HepG2 (cell line): ENCODE data around the gene GNMT. TPM values are rescaled to one million over a fixed set of nuclear protein-coding genes. Genes with fewer than 3 reads are reported as not detected.

Source experiments
- EP300 ChIP-seq, 3 experiments: sonication (generic) in 1 of 3; formaldehyde crosslinking in 1 of 3; IDR thresholded peaks; 2 replicates each; pipeline versions ENCODE4 v1.5.1 to v1.6.1; 2011 to 2020; ENCODE audit warnings: low read depth in 2 of 3, low read length in 2 of 3, borderline replicate concordance in 1 of 3, improper control_type of control experiment in 1 of 3, mild to moderate bottlenecking in 1 of 3, missing genetic modification reagents in 1 of 3, moderate library complexity in 1 of 3
- GTF3A ChIP-seq: sonication (generic); formaldehyde crosslinking; conservative IDR thresholded peaks from 2 replicates; pipeline ENCODE4 v1.4.0; 2020; ENCODE audit warnings: mild to moderate bottlenecking, missing genetic modification reagents
- HNRNPK ChIP-seq: fragments of 200-400 bp; formaldehyde crosslinking; IDR thresholded peaks from 2 replicates; pipeline ENCODE4 v1.6.1; 2018; ENCODE audit warnings: low read length, low read depth, moderate library complexity, mild to moderate bottlenecking; ENCODE audit not compliant: poor library complexity, severe bottlenecking
- NFIB ChIP-seq: sonication (generic); formaldehyde crosslinking; IDR thresholded peaks from 2 replicates; pipeline ENCODE4 v1.9.0; 2021; ENCODE audit warnings: missing genetic modification reagents, mild to moderate bottlenecking, borderline replicate concordance
- PAWR ChIP-seq: sonication (generic); formaldehyde crosslinking; IDR thresholded peaks from 2 replicates; pipeline ENCODE4 v1.4.0; 2020; ENCODE audit warnings: missing genetic modification reagents, mild to moderate bottlenecking, borderline replicate concordance
- PLRG1 ChIP-seq: fragments of 450-650 bp; conservative IDR thresholded peaks from 2 replicates; pipeline ENCODE4 v1.6.1; 2016
- RBM39 ChIP-seq: fragments of 200-400 bp; formaldehyde crosslinking; IDR thresholded peaks from one replicate; pipeline ENCODE4 v1.6.1; 2018; ENCODE audit warnings: antibody characterized with exemption, mild to moderate bottlenecking, low read depth, low read length; ENCODE audit not compliant: poor library complexity, severe bottlenecking
- SP140L ChIP-seq: sonication (generic); formaldehyde crosslinking; IDR thresholded peaks from 2 replicates; pipeline ENCODE4 v1.4.0; 2020; ENCODE audit warnings: missing genetic modification reagents, borderline replicate concordance
- SP2 ChIP-seq: sonication (generic); formaldehyde crosslinking; IDR thresholded peaks from 2 replicates; pipeline ENCODE4 v1.5.1; 2020; ENCODE audit warnings: mild to moderate bottlenecking, missing genetic modification reagents
- ZFP36L2 ChIP-seq: sonication (generic); formaldehyde crosslinking; IDR thresholded peaks from 2 replicates; pipeline ENCODE4 v1.4.0; 2020; ENCODE audit warnings: missing genetic modification reagents
- ZFP82 ChIP-seq: sonication (generic); formaldehyde crosslinking; IDR thresholded peaks from 2 replicates; pipeline ENCODE4 v1.5.1; 2020; ENCODE audit warnings: mild to moderate bottlenecking, missing genetic modification reagents, borderline replicate concordance
- ZFY ChIP-seq: sonication (generic); formaldehyde crosslinking; IDR thresholded peaks from 2 replicates; pipeline ENCODE4 v1.4.0; 2020; ENCODE audit warnings: missing genetic modification reagents
- ZNF264 ChIP-seq: sonication (generic); formaldehyde crosslinking; IDR thresholded peaks from 2 replicates; pipeline ENCODE4 v1.4.0; 2020; ENCODE audit warnings: missing genetic modification reagents
- polyA plus RNA-seq, 8 experiments: library from polyadenylated mRNA; depleted of rRNA in 3 of 8; stranded (reverse) in 7 of 8; unstranded in 1 of 8; fragments of >200 nt; fragmentation: Illumina TruSeq in 4 of 8; extraction: Trizol in 4 of 8; gene quantifications; 2 replicates each; pipeline versions ENCODE4 v1.2.1 to v1.2.3, GENCODE V29; 2011 to 2016; ENCODE audit warnings: low read depth in 4 of 8, missing spikeins in 1 of 8, mixed read lengths in 1 of 8; ENCODE audit not compliant: insufficient read depth in 1 of 8
- total RNA-seq, 5 experiments: library from RNA; depleted of rRNA; stranded (reverse); fragments of >200 nt; fragmentation: Illumina TruSeq; extraction: Trizol; gene quantifications; 2 replicates each; pipeline ENCODE4 v1.2.3, GENCODE V29; 2016; ENCODE audit warnings: low read depth in 1 of 5
- TF ChIP-seq, protein P1 (sequence below): sonication (generic); formaldehyde crosslinking; conservative IDR thresholded peaks from 2 replicates; pipeline ENCODE4 v1.8.0; 2022; ENCODE audit warnings: mild to moderate bottlenecking, moderate library complexity, missing genetic modification reagents
- TF ChIP-seq, protein P2 (sequence below): sonication (generic); formaldehyde crosslinking; IDR thresholded peaks from 2 replicates; pipeline ENCODE4 v1.5.0; 2020; ENCODE audit warnings: mild to moderate bottlenecking, missing genetic modification reagents
- TF ChIP-seq, protein P3 (sequence below): sonication (generic); formaldehyde crosslinking; IDR thresholded peaks from 2 replicates; pipeline ENCODE4 v1.8.1; 2023; ENCODE audit warnings: mild to moderate bottlenecking, missing genetic modification reagents
- TF ChIP-seq, protein P4 (sequence below): sonication (generic); formaldehyde crosslinking; IDR thresholded peaks from 2 replicates; pipeline ENCODE4 v1.8.1; 2022; ENCODE audit warnings: mild to moderate bottlenecking, missing genetic modification reagents

GNMT gene
- total and polyA plus RNA-seq, 2 of the 13 experiments (the other 11 are each of a cell fraction or from before 2014, with no cell fraction given) = 2.8 to 7.0 TPM

DNA sequence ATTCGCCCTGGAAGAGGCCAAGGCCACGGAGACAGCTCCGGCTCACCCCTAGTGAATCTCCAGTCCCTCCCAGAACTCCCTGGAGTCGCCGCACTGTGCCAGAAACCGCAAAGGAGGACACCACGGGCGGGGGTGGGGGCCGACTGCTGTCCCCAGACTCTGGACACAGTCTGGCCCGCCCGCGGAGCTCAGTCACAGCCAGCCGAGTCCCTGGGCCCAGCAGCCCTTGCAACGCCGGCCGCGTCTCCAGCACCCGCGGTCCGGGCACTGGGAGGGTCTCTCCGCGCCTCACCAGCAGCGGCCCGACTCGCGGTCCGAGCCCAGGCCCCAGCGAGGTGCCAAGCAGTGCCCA is 17.9 kb downstream of the GNMT start (continued):
- TF ChIP-seq, protein P1, sequence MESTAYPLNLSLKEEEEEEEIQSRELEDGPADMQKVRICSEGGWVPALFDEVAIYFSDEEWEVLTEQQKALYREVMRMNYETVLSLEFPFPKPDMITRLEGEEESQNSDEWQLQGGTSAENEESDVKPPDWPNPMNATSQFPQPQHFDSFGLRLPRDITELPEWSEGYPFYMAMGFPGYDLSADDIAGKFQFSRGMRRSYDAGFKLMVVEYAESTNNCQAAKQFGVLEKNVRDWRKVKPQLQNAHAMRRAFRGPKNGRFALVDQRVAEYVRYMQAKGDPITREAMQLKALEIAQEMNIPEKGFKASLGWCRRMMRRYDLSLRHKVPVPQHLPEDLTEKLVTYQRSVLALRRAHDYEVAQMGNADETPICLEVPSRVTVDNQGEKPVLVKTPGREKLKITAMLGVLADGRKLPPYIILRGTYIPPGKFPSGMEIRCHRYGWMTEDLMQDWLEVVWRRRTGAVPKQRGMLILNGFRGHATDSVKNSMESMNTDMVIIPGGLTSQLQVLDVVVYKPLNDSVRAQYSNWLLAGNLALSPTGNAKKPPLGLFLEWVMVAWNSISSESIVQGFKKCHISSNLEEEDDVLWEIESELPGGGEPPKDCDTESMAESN (CRISPR knock-in tag) = no peak; the same call in 1 of the 2 replicates
- TF ChIP-seq SP140L (CRISPR knock-in tag) (no peak), PAWR (CRISPR knock-in tag) (no peak; the same call in 1 of the 2 replicates), GTF3A (CRISPR knock-in tag) (no peak), EP300 (IDR thresholded peaks at IDR 0.05; ENCODE audit: low read depth in 2 of 2, low read length in 2 of 2) (no peak), EP300 (CRISPR knock-in tag; IDR thresholded peaks at IDR 0.05; ENCODE audit: borderline replicate concordance) (no peak), ZFP82 (no peak; the same call in 1 of the 2 replicates), RBM39 (no peak), ZFY (CRISPR knock-in tag) (no peak), ZFP36L2 (CRISPR knock-in tag) (no peak), ZNF264 (CRISPR knock-in tag) (peak; percentile 22; the same call in 1 of the 2 replicates), PLRG1 (no peak), NFIB (CRISPR knock-in tag) (no peak), HNRNPK (no peak), SP2 (CRISPR knock-in tag) (no peak; the same call in 1 of the 2 replicates)
- TF ChIP-seq, protein P2, sequence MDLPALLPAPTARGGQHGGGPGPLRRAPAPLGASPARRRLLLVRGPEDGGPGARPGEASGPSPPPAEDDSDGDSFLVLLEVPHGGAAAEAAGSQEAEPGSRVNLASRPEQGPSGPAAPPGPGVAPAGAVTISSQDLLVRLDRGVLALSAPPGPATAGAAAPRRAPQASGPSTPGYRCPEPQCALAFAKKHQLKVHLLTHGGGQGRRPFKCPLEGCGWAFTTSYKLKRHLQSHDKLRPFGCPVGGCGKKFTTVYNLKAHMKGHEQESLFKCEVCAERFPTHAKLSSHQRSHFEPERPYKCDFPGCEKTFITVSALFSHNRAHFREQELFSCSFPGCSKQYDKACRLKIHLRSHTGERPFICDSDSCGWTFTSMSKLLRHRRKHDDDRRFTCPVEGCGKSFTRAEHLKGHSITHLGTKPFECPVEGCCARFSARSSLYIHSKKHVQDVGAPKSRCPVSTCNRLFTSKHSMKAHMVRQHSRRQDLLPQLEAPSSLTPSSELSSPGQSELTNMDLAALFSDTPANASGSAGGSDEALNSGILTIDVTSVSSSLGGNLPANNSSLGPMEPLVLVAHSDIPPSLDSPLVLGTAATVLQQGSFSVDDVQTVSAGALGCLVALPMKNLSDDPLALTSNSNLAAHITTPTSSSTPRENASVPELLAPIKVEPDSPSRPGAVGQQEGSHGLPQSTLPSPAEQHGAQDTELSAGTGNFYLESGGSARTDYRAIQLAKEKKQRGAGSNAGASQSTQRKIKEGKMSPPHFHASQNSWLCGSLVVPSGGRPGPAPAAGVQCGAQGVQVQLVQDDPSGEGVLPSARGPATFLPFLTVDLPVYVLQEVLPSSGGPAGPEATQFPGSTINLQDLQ (CRISPR knock-in tag) = no peak
- TF ChIP-seq, protein P3, sequence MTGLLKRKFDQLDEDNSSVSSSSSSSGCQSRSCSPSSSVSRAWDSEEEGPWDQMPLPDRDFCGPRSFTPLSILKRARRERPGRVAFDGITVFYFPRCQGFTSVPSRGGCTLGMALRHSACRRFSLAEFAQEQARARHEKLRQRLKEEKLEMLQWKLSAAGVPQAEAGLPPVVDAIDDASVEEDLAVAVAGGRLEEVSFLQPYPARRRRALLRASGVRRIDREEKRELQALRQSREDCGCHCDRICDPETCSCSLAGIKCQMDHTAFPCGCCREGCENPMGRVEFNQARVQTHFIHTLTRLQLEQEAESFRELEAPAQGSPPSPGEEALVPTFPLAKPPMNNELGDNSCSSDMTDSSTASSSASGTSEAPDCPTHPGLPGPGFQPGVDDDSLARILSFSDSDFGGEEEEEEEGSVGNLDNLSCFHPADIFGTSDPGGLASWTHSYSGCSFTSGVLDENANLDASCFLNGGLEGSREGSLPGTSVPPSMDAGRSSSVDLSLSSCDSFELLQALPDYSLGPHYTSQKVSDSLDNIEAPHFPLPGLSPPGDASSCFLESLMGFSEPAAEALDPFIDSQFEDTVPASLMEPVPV = peak; percentile 16; the same call in 1 of the 2 replicates
- TF ChIP-seq, protein P4, sequence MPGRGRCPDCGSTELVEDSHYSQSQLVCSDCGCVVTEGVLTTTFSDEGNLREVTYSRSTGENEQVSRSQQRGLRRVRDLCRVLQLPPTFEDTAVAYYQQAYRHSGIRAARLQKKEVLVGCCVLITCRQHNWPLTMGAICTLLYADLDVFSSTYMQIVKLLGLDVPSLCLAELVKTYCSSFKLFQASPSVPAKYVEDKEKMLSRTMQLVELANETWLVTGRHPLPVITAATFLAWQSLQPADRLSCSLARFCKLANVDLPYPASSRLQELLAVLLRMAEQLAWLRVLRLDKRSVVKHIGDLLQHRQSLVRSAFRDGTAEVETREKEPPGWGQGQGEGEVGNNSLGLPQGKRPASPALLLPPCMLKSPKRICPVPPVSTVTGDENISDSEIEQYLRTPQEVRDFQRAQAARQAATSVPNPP (CRISPR knock-in tag) = no peak
